Hepatocyte (in vitro differentiated cells): ENCODE measurements around the gene C5orf22.

Source experiments
- CTCF ChIP-seq: fragments of 200-600 bp; sonication (generic); IDR thresholded peaks from 2 replicates; pipeline ENCODE4 v1.5.1; 2016; ENCODE audit warnings: antibody characterized with exemption, mild to moderate bottlenecking; ENCODE audit not compliant: poor library complexity
- EZH2 ChIP-seq: fragments of 200-600 bp; sonication (generic); IDR thresholded peaks from 2 replicates; pipeline ENCODE4 v1.6.1; 2016; ENCODE audit warnings: antibody characterized with exemption, mild to moderate bottlenecking, borderline replicate concordance
- EZH2phosphoT487 ChIP-seq: fragments of 200-600 bp; sonication (generic); IDR thresholded peaks from one replicate; pipeline ENCODE4 v1.6.1; 2018; ENCODE audit warnings: antibody characterized with exemption, mild to moderate bottlenecking, low read depth, moderate library complexity; ENCODE audit not compliant: unreplicated experiment, severe bottlenecking

- TF ChIP-seq CTCF = no peak
- TF ChIP-seq EZH2 = no peak
- TF ChIP-seq EZH2phosphoT487 = no peak
These were observed 2.5 kb downstream of the C5orf22 start for GRCh38 chr5:31534527-31535046.
